DOHH2 (cell line): ENCODE measurements around the gene ACSL1.

ENCODE experiments used
- H3F3A ChIP-seq: fragments of 200-600 bp; sonication (generic), shearing (Covaris generic); 2 replicates; pipeline ENCODE4 v1.6.0; 2016; ENCODE audit warnings: antibody characterized with exemption, mild to moderate bottlenecking; ENCODE audit not compliant: control insufficient read depth, insufficient read depth
- H3K27ac ChIP-seq: fragments of 200-600 bp; sonication (generic); 2 replicates; pipeline ENCODE4 v1.5.1; 2014; ENCODE audit warnings: low read depth, mild to moderate bottlenecking, low read length, moderate library complexity
- H3K27me3 ChIP-seq: fragments of 200-600 bp; sonication (generic); 2 replicates; pipeline ENCODE4 v1.6.1; 2014; ENCODE audit warnings: mild to moderate bottlenecking, low read length, mixed read lengths; ENCODE audit not compliant: control insufficient read depth
- H3K36me3 ChIP-seq: fragments of 200-600 bp; sonication (generic); 2 replicates; pipeline ENCODE4 v1.6.1; 2014; ENCODE audit warnings: mild to moderate bottlenecking, low read length, moderate library complexity, mixed read lengths; ENCODE audit not compliant: control insufficient read depth
- H3K4me1 ChIP-seq: fragments of 200-600 bp; sonication (generic); 2 replicates; pipeline ENCODE4 v1.6.1; 2014; ENCODE audit warnings: mild to moderate bottlenecking, low read length, mixed read lengths; ENCODE audit not compliant: control insufficient read depth
- H3K4me2 ChIP-seq: fragments of 200-600 bp; sonication (generic); 2 replicates; pipeline ENCODE4 v1.6.0; 2014; ENCODE audit warnings: mild to moderate bottlenecking, low read length, moderate library complexity
- H3K4me3 ChIP-seq: fragments of 200-600 bp; sonication (generic); 2 replicates; pipeline ENCODE4 v1.5.1; 2014; ENCODE audit warnings: mild to moderate bottlenecking, low read length, mixed read lengths
- H3K79me2 ChIP-seq: fragments of 200-600 bp; sonication (generic); 2 replicates; pipeline ENCODE4 v1.6.1; 2014; ENCODE audit warnings: mild to moderate bottlenecking, low read length, mixed read lengths; ENCODE audit not compliant: control insufficient read depth
- H3K9me2 ChIP-seq: fragments of 200-600 bp; sonication (generic); replicated peaks from 2 replicates; pipeline ENCODE4 v1.6.1; 2014; ENCODE audit warnings: mild to moderate bottlenecking, low read length, mixed read lengths; ENCODE audit not compliant: control insufficient read depth
- H3K9me3 ChIP-seq: fragments of 200-600 bp; sonication (generic); 2 replicates; pipeline ENCODE4 v1.6.1; 2014; ENCODE audit warnings: antibody characterized with exemption, low read length, mixed read lengths; ENCODE audit not compliant: control insufficient read depth, insufficient read depth
- H4K20me1 ChIP-seq: fragments of 200-600 bp; sonication (generic); 2 replicates; pipeline ENCODE4 v1.6.0; 2014; ENCODE audit warnings: low read depth, mild to moderate bottlenecking, antibody characterized with exemption, low read length, moderate library complexity; ENCODE audit not compliant: control insufficient read depth, insufficient read depth
- EZH2phosphoT487 ChIP-seq: fragments of 200-600 bp; sonication (generic); IDR thresholded peaks from 2 replicates; pipeline ENCODE4 v1.6.1; 2017; ENCODE audit warnings: borderline replicate concordance, mild to moderate bottlenecking, antibody characterized with exemption, low read length, moderate library complexity, mixed read lengths
- TF ChIP-seq, protein P1 (sequence below): fragments of 200-600 bp; sonication (generic); IDR thresholded peaks from one replicate; pipeline ENCODE4 v1.5.1; 2014; ENCODE audit warnings: antibody characterized with exemption, mild to moderate bottlenecking, low read depth, low read length; ENCODE audit not compliant: poor library complexity, severe bottlenecking

ACSL1 gene

DNA sequence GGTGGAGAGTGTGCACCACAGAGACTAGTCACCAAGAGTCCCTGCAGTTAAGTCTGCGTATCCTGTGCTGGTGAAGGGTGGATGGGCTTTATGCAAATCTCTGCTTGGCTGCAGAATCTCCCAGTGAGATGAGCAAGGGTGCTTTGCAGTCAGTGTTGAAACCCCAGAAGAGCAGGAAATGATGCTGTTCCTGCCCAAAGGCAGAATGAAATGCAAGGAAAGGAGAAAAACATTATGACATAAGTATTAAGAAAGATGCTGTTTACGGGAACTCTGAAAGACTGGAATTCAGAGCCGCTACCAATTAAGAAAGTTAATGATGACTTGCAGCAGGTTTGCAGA lies 25.4 kb upstream of the ACSL1 start:
- Histone ChIP-seq H3K27me3 (peaks cover 27% of the 10 kb centered on the region), H3K9me2 (no peaks in the 10 kb centered on the region), H3K4me2 (peak overlapping the region; percentile 77), H3K79me2 (no peaks in the 10 kb centered on the region), H3K27ac (0 out of 2 replicates have a peak overlapping the region, but pooled peaks have one; percentile 14), H3F3A (peaks cover 9% of the 10 kb centered on the region; the same call in 1 of the 2 replicates), H3K9me3 (no peaks in the 10 kb centered on the region), H3K4me1 (peaks cover 44% of the 10 kb centered on the region), H3K4me3 (peak overlapping the region; percentile 63), H4K20me1 (no peaks in the 10 kb centered on the region), H3K36me3 (no peaks in the 10 kb centered on the region)
- TF ChIP-seq EZH2phosphoT487: no peak
- TF ChIP-seq, protein P1, sequence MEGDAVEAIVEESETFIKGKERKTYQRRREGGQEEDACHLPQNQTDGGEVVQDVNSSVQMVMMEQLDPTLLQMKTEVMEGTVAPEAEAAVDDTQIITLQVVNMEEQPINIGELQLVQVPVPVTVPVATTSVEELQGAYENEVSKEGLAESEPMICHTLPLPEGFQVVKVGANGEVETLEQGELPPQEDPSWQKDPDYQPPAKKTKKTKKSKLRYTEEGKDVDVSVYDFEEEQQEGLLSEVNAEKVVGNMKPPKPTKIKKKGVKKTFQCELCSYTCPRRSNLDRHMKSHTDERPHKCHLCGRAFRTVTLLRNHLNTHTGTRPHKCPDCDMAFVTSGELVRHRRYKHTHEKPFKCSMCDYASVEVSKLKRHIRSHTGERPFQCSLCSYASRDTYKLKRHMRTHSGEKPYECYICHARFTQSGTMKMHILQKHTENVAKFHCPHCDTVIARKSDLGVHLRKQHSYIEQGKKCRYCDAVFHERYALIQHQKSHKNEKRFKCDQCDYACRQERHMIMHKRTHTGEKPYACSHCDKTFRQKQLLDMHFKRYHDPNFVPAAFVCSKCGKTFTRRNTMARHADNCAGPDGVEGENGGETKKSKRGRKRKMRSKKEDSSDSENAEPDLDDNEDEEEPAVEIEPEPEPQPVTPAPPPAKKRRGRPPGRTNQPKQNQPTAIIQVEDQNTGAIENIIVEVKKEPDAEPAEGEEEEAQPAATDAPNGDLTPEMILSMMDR: no peak

DNA sequence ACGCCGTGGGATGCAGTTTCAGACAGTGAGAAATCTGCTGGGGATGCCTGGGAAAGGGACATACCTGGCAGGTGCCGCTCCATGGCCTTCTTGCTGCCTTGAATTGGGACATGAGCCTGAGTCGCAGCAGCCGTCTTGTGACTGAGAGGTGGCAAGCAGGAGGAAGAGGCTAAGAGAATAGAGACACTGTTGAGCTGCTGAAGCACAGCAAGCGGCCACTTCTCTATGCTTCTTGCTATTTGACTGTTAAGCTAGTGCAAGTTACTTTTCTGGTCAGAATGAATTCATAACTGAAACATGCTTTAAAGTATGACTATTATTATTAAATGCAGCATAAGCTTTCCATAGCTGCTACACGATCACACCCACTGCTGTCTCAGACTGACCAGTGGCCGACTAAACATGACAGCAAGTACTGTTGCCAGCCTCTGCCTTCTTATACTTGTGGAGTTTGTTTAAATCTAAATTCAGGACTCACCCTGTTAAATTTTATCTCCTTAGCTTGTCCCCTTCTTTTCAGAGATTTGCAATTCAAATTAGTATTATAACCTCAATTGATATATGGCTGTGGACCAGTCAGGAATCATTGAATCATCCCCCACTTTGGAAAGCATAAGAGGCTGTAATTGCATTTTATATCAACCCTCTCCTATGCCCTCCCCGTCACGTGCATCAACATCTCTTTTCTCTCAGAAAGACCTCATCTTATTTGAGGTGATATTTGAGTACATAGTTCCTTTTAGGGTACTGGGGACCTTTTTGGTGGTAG lies 24.8 kb upstream of the ACSL1 start:
- Histone ChIP-seq H3K4me1 (peaks cover 42% of the 10 kb centered on the region), H3K4me2 (peak overlapping the region; percentile 77)

DNA sequence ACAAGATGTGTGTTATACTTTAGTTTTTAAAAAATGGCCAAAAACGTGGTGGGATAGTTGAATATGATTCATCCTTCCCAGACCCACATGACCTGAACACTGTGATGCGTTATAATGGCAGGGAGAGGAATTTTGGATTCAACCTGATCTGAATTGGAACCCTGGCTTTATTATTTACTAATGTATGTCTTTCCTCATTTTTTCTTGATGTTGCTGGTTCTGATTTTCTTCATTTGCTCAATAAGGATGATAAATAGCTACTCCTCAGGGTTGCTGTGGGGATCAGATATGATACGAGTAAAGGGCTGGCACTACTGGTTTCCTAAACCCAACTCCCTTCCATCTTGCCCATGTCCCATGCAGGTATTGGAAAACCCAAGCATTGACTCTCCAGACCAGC lies 24.2 kb upstream of the ACSL1 start:
- H3K9me3 ChIP-seq: no peaks in the 10 kb centered on the region
- no peak overlapping the region for H3K4me3 ChIP-seq
- no peaks in the 10 kb centered on the region for H3K9me2 ChIP-seq
- no peaks in the 10 kb centered on the region for H3K36me3 ChIP-seq
- no peak overlapping the region for H3K27ac ChIP-seq
- no peaks in the 10 kb centered on the region for H3K79me2 ChIP-seq
- H3F3A ChIP-seq: peaks cover 9% of the 10 kb centered on the region; the same call in 1 of the 2 replicates
- H3K27me3 ChIP-seq: peaks cover 21% of the 10 kb centered on the region
- H3K4me1 ChIP-seq: peaks cover 36% of the 10 kb centered on the region
- H4K20me1 ChIP-seq: no peaks in the 10 kb centered on the region
- TF ChIP-seq, protein P1: no peak
- no peak for TF ChIP-seq EZH2phosphoT487
- H3K4me2 ChIP-seq: peak overlapping the region; percentile 77

More for the DNA sequence above, 24.8 kb upstream of the ACSL1 start:
- Histone ChIP-seq H4K20me1 (no peaks in the 10 kb centered on the region), H3F3A (peaks cover 9% of the 10 kb centered on the region; the same call in 1 of the 2 replicates), H3K9me2 (no peaks in the 10 kb centered on the region), H3K79me2 (no peaks in the 10 kb centered on the region), H3K27me3 (peaks cover 26% of the 10 kb centered on the region), H3K4me3 (peak overlapping the region; percentile 63), H3K27ac (0 out of 2 replicates have a peak overlapping the region, but pooled peaks have one; percentile 14), H3K36me3 (no peaks in the 10 kb centered on the region), H3K9me3 (no peaks in the 10 kb centered on the region)
- TF ChIP-seq EZH2phosphoT487: no peak
- TF ChIP-seq, protein P1: no peak
